Naive thymus-derived CD4-positive, alpha-beta T cell (primary cell): ENCODE measurements around the gene FAM241B. TPM values are rescaled to one million over a fixed set of nuclear protein-coding genes. Genes with fewer than 3 reads are reported as not detected.

Experiments used
- ATAC-seq: fragments of 150-1000 bp; cut with Tn5 transposase; 2 replicates; pipeline ENCODE4 v1.10.0; 2021; ENCODE audit warnings: mild to moderate bottlenecking, moderate library complexity
- CTCF ChIA-PET: fragments of 350-600 bp; sonication (Branson Sonifier 250); formaldehyde crosslinking; loops from one replicate; lab custom pipeline; 2021; ENCODE audit warnings: antibody characterized with exemption; lab: Charles Lee
- POLR2A ChIA-PET: fragments of 350-600 bp; sonication (Branson Sonifier 250); formaldehyde crosslinking; loops from one replicate; lab custom pipeline; 2021; ENCODE audit warnings: antibody characterized with exemption, inconsistent platforms; lab: Charles Lee
- DNase-seq, 9 donors: peaks; one replicate each; pipeline versions ENCODE4 v3.0.0 to v3.0.0-alpha.2; 2020 to 2022; ENCODE audit warnings: mixed read lengths in 1 of 9
- H3K27ac ChIP-seq: one replicate; pipeline ENCODE4 v1.7.0; 2013; ENCODE audit warnings: mild to moderate bottlenecking, low read depth, low read length, moderate library complexity
- H3K27me3 ChIP-seq, 2 donors: one replicate each; pipeline ENCODE4 v1.7.0; 2013; ENCODE audit warnings: low read length in 2 of 2, mild to moderate bottlenecking in 2 of 2, moderate library complexity in 2 of 2; ENCODE audit not compliant: control insufficient read depth in 2 of 2, insufficient read depth in 2 of 2
- H3K36me3 ChIP-seq, 3 experiments: 1 replicate in 2 of 3; 2 replicates in 1 of 3; pipeline ENCODE4 v1.7.0; 2013; ENCODE audit warnings: low read length in 3 of 3, mild to moderate bottlenecking in 3 of 3, moderate library complexity in 1 of 3; ENCODE audit not compliant: insufficient read depth in 3 of 3, control insufficient read depth in 2 of 3
- H3K4me1 ChIP-seq, 2 donors: one replicate each; pipeline ENCODE4 v1.7.0; 2013; ENCODE audit warnings: low read length in 2 of 2, mild to moderate bottlenecking in 2 of 2, moderate library complexity in 1 of 2; ENCODE audit not compliant: control insufficient read depth in 2 of 2, insufficient read depth in 2 of 2
- H3K4me3 ChIP-seq: 2 replicates; pipeline ENCODE4 v1.7.0; 2013; ENCODE audit warnings: mild to moderate bottlenecking, low read length
- H3K9me3 ChIP-seq, 3 experiments: 1 replicate in 2 of 3; 2 replicates in 1 of 3; pipeline ENCODE4 v1.7.0; 2013; ENCODE audit warnings: low read length in 3 of 3; ENCODE audit not compliant: control insufficient read depth in 2 of 3
- H3K27ac Mint-ChIP-seq, 9 donors: one replicate each; pipeline ENCODE4 v1.8.0; 2020 to 2022; ENCODE audit warnings: mixed read lengths in 9 of 9, mild to moderate bottlenecking in 8 of 9, moderate library complexity in 5 of 9, inconsistent platforms in 2 of 9
- H3K27me3 Mint-ChIP-seq, 5 donors: one replicate each; pipeline ENCODE4 v1.8.0; 2021 to 2022; ENCODE audit warnings: mixed read lengths in 5 of 5, mild to moderate bottlenecking in 1 of 5
- H3K36me3 Mint-ChIP-seq, 5 donors: one replicate each; pipeline ENCODE4 v1.8.0; 2020 to 2022; ENCODE audit warnings: mixed read lengths in 5 of 5, mild to moderate bottlenecking in 3 of 5, inconsistent platforms in 1 of 5
- H3K4me1 Mint-ChIP-seq, 7 donors: one replicate each; pipeline ENCODE4 v1.8.0; 2020 to 2022; ENCODE audit warnings: mixed read lengths in 7 of 7, mild to moderate bottlenecking in 3 of 7, inconsistent platforms in 1 of 7
- H3K4me3 Mint-ChIP-seq, 10 donors: one replicate each; pipeline ENCODE4 v1.8.0; 2020 to 2022; ENCODE audit warnings: mild to moderate bottlenecking in 10 of 10, mixed read lengths in 10 of 10, moderate library complexity in 6 of 10, inconsistent platforms in 2 of 10
- H3K9me3 Mint-ChIP-seq, 11 donors: one replicate each; pipeline ENCODE4 v1.8.0; 2020 to 2022; ENCODE audit warnings: mixed read lengths in 11 of 11, mild to moderate bottlenecking in 4 of 11, inconsistent platforms in 1 of 11, moderate library complexity in 1 of 11
- intact Hi-C, 2 donors: fragments of 100-400 bp; cut with micrococcal nuclease; formaldehyde crosslinking; loops; one replicate each; pipeline ENCODE4 v1.15.1; 2023
- polyA plus RNA-seq, 2 donors: library from polyadenylated mRNA; unstranded; fragments of 300-500 nt; fragmentation: Illumina TruSeq; gene quantifications; one replicate each; pipeline ENCODE4 v1.2.3, GENCODE V29; 2021
- total RNA-seq, 6 experiments: library from RNA in 5 of 6; stranded (reverse) in 5 of 6; gene quantifications; 1 replicate in 5 of 6; 2 replicates in 1 of 6; pipeline ENCODE4 v1.2.3 and lab custom pipeline; 2021 to 2026

Gene FAM241B
- total and polyA plus RNA-seq, 7 experiments from 2014 or later: 8.6 to 26.3 (median 13.0) TPM

DNA sequence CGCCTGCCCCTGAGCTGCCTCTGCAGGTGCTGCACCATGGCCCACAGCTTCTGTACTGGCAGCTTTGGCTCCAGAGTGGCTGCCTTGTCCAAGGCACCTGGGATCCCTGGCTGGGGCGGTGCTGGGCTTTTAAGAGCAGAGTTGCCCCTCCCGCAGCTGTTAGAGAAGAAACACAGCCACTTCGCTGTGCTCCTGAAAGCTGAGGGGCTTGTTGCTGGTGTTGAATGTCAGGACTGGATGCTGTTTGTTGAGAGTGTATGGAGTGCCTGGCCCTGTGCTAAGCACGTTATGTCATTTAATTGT, 6.2 kb downstream of the FAM241B start:
- Mint-ChIP-seq H3K27me3 (peaks cover 0 to 3% (median 0%) of the 10 kb centered on the region in 5 donors), H3K36me3 (peaks cover 0 to 17% (median 6%) of the 10 kb centered on the region in 5 donors), H3K4me3 (no peak overlapping the region), H3K27ac (peak overlapping the region in 2 of 9 donors; percentile 66 to 82), H3K9me3 (no peaks in the 10 kb centered on the region), H3K4me1 (peaks cover 2 to 23% (median 10%) of the 10 kb centered on the region in 7 donors)
- ATAC-seq (no peak), DNase-seq (peak in 1 of 9 donors; percentile 7)
- intact Hi-C loops: loop anchor here (5.0 to 10.0 kb wide), 3 partner anchors 209 to 401 kb away; no protein-coding TSS in a partner anchor
- no peak overlapping the region for H3K27ac ChIP-seq
- no peak overlapping the region for H3K4me3 ChIP-seq
- H3K36me3 ChIP-seq: peaks cover 0 to 15% (median 0%) of the 10 kb centered on the region in 3 experiments
- ChIA-PET CTCF (interaction anchor here (0.6 to 11.2 kb wide), 15 partner anchors 9 to 652 kb away, joined by 3 to 225 read pairs (median 4); no protein-coding TSS in a partner anchor), POLR2A (interaction anchor here (0.9 to 1.4 kb wide), 2 partner anchors 10 to 122 kb away, joined by 3 read pairs; no protein-coding TSS in a partner anchor)
- H3K9me3 ChIP-seq: no peaks in the 10 kb centered on the region
- peaks cover 0 to 5% of the 10 kb centered on the region in 2 donors for H3K4me1 ChIP-seq
- no peaks in the 10 kb centered on the region for H3K27me3 ChIP-seq

DNA sequence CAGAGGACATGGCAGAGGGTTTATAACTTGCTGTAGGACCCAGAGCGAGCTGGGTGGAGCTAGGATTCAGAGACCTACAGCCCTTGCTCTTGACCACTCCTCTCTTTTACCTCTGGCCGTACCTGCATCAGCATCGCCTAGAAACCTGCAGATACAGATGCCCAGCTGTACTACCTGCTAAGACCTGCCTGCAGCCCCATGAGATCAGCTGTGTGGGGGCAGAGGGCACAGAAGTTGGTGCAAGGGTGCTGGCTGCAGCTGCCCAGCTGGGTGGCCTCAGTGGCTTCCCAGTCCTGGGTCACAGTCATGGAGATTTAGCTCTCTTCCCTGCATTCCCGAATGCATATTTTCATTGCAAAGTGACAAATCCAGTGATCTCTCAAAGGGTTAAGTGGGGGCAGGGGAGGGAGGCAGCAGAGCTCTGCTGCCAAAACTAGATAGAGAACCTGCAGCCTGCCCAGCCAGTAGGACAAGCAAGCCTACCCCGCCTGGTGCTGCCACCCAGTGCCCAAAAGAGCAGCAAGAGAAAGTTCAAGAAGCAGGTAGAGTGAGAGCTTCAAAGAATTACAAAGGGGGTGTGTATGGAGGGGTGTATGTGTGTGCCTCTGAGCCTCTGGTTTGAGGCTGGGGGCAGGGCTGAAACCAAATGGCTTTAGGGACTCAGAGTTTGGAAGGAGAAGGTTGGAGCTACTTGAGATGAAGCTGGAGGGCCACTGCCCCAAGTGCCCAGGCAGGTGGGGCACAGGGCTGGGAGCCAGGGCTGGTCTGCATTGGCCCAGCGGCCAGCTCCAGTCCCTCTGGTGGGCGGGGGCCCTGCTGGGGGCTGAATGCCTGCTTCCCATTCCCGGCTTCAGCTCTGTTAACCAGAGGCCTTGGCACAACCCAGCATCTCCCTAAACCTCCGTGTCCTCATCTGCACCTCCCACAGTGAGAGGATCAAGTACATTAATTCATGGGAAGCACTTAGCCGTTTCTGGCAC, 6.9 kb downstream of the FAM241B start:
- ATAC-seq: peak; percentile 53
- CTCF ChIA-PET: interaction anchor here (0.6 to 11.2 kb wide), 26 partner anchors 8 to 1732 kb away, joined by 3 to 225 read pairs (median 4); partner anchors contain the start of gene FAM241B
- Histone ChIP-seq H3K4me1 (no peaks in the 10 kb centered on the region), H3K36me3 (peaks cover 0 to 15% (median 0%) of the 10 kb centered on the region in 3 experiments), H3K9me3 (no peaks in the 10 kb centered on the region), H3K27ac (no peak overlapping the region), H3K27me3 (no peaks in the 10 kb centered on the region), H3K4me3 (no peak overlapping the region)
- H3K4me1 Mint-ChIP-seq: peaks cover under 1 to 17% (median 3%) of the 10 kb centered on the region in 7 donors
- no peaks in the 10 kb centered on the region for H3K9me3 Mint-ChIP-seq
- peaks cover 0 to 17% (median 6%) of the 10 kb centered on the region in 5 donors for H3K36me3 Mint-ChIP-seq
- peaks cover 0 to 3% (median 0%) of the 10 kb centered on the region in 5 donors for H3K27me3 Mint-ChIP-seq
- peak overlapping the region in 2 of 9 donors; percentile 66 to 82 for H3K27ac Mint-ChIP-seq
- intact Hi-C loops: loop anchor here (5.0 to 10.0 kb wide), 3 partner anchors 210 to 402 kb away; no protein-coding TSS in a partner anchor
- POLR2A ChIA-PET: interaction anchor here (0.5 to 1.3 kb wide), 3 partner anchors 11 to 229 kb away, joined by 3 to 7 read pairs (median 5); no protein-coding TSS in a partner anchor
- no peak overlapping the region for H3K4me3 Mint-ChIP-seq
- DNase-seq: peak in 6 of 9 donors; percentile 22 to 56 (median 36)

DNA sequence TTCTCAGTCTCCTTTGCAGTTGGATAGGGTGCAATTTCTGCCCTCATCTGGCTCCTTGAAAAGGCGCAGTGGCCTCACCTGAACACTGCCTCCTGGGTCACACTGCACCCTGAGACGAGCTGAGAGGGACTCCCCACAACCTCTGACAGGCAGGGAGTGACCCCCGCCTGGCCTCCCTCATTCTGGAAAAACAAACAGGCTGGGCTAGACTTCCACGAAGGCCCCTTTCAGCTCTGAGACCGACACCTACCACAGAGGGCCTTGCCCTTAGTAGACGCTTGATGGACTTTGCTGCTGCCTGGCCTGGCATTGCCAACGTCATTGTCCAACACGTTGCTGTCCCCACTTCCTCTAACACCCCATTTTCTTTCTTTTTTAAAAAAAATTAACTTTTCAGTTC, 8.6 kb downstream of the FAM241B start:
- ATAC-seq (no peak), DNase-seq (peak in 1 of 9 donors; percentile 1)
- H3K4me3 Mint-ChIP-seq: no peak overlapping the region
- no peaks in the 10 kb centered on the region for H3K9me3 Mint-ChIP-seq
- peaks cover 0 to 4% (median 0%) of the 10 kb centered on the region in 5 donors for H3K36me3 Mint-ChIP-seq
- Histone ChIP-seq H3K4me1 (no peaks in the 10 kb centered on the region), H3K9me3 (no peaks in the 10 kb centered on the region), H3K27me3 (no peaks in the 10 kb centered on the region), H3K27ac (no peak overlapping the region), H3K4me3 (no peak overlapping the region), H3K36me3 (peaks cover 0 to 5% (median 0%) of the 10 kb centered on the region in 3 experiments)
- intact Hi-C loops: loop anchor here (1.0 to 10.0 kb wide), 8 partner anchors 8 to 404 kb away; partner anchors contain the start of gene FAM241B (in 1 of the 2)
- H3K4me1 Mint-ChIP-seq: peaks cover 0 to 6% (median 0%) of the 10 kb centered on the region in 7 donors
- ChIA-PET CTCF (interaction anchor here (0.6 to 11.2 kb wide), 7 partner anchors 9 to 257 kb away, joined by 3 to 225 read pairs (median 7); partner anchors contain the start of gene FAM241B), POLR2A (no interaction called here)
- H3K27ac Mint-ChIP-seq: no peak overlapping the region
- H3K27me3 Mint-ChIP-seq: peaks cover 0 to 5% (median 0%) of the 10 kb centered on the region in 5 donors

DNA sequence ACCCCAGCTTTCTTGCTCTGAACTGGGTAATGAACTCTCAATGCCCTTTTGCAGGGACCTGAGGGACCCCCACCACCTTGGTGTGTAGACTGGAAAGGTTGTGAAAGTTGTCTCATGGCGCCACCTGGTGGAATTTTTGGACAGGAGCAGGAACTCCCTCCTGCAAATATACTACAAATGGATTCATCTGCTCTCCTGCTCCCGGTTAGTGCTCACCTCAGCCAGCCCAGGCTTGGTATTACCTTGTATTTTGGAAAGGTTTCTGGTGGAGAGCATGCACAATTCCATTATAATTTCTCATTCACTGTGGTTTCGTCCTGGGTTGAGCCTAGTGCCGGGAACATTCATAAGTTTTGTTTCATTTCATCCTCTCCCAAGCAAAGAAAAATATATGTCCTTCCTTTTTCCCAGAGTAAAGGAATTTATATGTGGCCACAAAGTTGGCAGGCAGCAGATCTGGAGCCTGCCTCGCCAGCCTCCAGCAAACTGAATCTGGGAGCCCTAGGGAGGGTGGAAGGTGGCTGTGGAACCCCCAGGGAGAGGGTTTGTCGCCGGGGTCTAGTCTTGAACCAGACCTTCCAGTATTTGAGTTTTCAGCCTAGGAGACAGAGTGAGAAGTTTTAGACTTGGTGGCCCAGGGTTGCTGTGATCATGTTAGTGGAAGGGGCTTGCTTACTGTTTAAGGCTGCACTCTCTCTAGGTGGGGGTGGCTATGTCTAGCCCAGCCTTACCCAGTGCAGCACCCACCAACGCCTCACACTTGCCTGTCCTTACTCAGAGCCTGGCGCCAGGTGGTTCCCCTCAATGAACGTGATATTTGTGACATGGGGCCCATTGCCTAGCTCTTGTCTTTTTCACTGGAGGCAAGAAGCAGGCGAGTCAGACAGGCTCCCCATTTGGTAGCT, 9.5 kb downstream of the FAM241B start:
- Mint-ChIP-seq H3K4me3 (no peak overlapping the region), H3K36me3 (no peaks in the 10 kb centered on the region), H3K4me1 (peaks cover 0 to 6% (median 0%) of the 10 kb centered on the region in 7 donors), H3K27ac (peak overlapping the region in 2 of 9 donors; percentile 9 to 10), H3K27me3 (peaks cover 0 to 5% (median 0%) of the 10 kb centered on the region in 5 donors), H3K9me3 (peaks cover 0 to 1% (median 0%) of the 10 kb centered on the region in 11 donors)
- H3K27ac ChIP-seq: no peak overlapping the region
- no peaks in the 10 kb centered on the region for H3K27me3 ChIP-seq
- no peak overlapping the region for H3K4me3 ChIP-seq
- intact Hi-C loops: loop anchor here (1.0 to 10.0 kb wide), 8 partner anchors 9 to 405 kb away; partner anchors contain the start of gene FAM241B (in 1 of the 2)
- ChIA-PET POLR2A (no interaction called here), CTCF (interaction anchor here (0.7 to 11.2 kb wide), 8 partner anchors 8 to 543 kb away, joined by 3 to 225 read pairs (median 6); partner anchors contain the start of gene FAM241B)
- H3K9me3 ChIP-seq: no peaks in the 10 kb centered on the region
- no peaks in the 10 kb centered on the region for H3K4me1 ChIP-seq
- DNase-seq: peak; percentile 37 to 75 (median 68)
- ATAC-seq: peak; percentile 61
- H3K36me3 ChIP-seq: no peaks in the 10 kb centered on the region

DNA sequence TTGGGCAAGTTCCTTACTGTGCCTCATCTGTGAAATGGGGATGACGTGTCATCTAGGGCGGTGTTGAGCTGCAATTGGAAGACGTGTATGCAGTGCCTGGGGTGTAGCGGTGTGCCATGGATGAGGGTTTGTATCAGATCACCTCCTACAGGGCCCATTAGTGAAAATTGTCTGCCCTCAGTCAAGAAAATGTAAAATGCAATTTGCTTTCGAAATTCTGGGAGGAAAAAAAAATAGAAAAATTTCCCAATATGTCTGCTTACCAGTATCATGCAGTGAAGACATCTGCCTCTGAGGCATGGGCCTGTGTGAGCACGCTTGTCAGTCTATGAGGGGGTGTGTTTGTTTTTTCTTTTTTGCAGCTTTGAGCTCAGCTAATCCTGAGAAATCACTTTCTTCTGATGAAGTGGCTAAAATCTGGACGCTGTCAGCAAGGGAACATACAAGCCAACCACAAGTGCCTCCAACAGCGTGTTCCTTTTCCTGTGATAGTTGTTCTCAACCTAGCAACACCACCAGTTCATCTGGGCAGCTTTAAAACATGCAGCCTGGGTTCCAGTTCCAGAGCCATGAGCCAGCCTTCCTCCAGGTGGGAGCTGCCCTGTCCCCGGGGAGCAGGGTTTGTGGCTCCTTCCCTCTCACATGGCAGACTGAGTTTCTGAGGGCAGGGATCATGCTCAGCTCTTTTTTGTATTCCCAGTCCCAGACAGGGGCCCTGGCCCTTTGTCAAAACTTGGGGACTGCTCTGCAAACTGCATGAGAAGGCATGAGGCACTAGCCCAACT, 10.3 kb downstream of the FAM241B start:
- no peaks in the 10 kb centered on the region for H3K36me3 Mint-ChIP-seq
- peaks cover 0 to 7% (median 0%) of the 10 kb centered on the region in 5 donors for H3K27me3 Mint-ChIP-seq
- peaks cover 0 to 6% (median 0%) of the 10 kb centered on the region in 7 donors for H3K4me1 Mint-ChIP-seq
- no peak overlapping the region for H3K27ac Mint-ChIP-seq
- Histone ChIP-seq H3K36me3 (no peaks in the 10 kb centered on the region), H3K27me3 (no peaks in the 10 kb centered on the region), H3K9me3 (no peaks in the 10 kb centered on the region), H3K4me1 (no peaks in the 10 kb centered on the region), H3K4me3 (no peak overlapping the region), H3K27ac (no peak overlapping the region)
- ATAC-seq: no peak
- H3K9me3 Mint-ChIP-seq: peaks cover 0 to 2% (median 0%) of the 10 kb centered on the region in 11 donors
- no peak overlapping the region for H3K4me3 Mint-ChIP-seq
- intact Hi-C loops: no loop called here
- POLR2A ChIA-PET: no interaction called here
- CTCF ChIA-PET: interaction anchor here (0.7 to 11.2 kb wide), 5 partner anchors 9 to 542 kb away, joined by 3 to 225 read pairs (median 4); no protein-coding TSS in a partner anchor
- no peak for DNase-seq
